Astrocyte of the cerebellum (primary cell): ENCODE data around the gene CBX1.

Experiments used
- DNase-seq: peaks from one replicate; pipeline ENCODE4 v3.0.0-alpha.2; 2011; ENCODE audit warnings: low read depth
- H3K4me3 ChIP-seq: 2 replicates; pipeline ENCODE4 v1.5.1; 2011; ENCODE audit warnings: mild to moderate bottlenecking, low read depth, low read length, moderate library complexity
- in situ Hi-C: cut with HindIII; loops from 2 replicates; pipeline ENCODE4 v1.10.0; 2017; ENCODE audit warnings: low sequenced_read_pairs
- TF ChIP-seq, protein P1 (sequence below): IDR thresholded peaks from 2 replicates; pipeline ENCODE4 v1.5.1; 2012; ENCODE audit warnings: low read length, low read depth, moderate library complexity, mild to moderate bottlenecking; ENCODE audit errors: missing control alignments

Gene CBX1

DNA sequence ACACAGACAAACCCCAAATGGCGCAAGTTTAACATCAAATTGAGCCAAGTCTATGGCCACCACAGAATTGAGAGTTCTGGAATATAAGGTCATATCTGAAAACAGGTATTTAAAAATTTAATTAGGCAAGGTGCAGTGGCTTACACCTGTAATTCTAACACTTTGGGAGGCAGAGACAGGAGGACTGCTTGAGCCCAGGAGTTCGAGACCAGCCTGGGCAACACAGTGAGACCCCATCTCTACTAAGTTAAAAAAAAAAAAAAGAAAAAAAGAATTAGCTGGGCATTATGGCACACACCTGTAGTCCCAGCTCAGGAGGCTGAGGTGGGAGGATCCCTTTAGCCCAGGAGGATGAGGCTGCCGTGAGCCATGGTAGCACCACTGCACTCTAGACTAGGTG, 34.0 kb downstream of the CBX1 start:
- in situ Hi-C loops = no loop called here
- no peak for DNase-seq
- TF ChIP-seq, protein P1, sequence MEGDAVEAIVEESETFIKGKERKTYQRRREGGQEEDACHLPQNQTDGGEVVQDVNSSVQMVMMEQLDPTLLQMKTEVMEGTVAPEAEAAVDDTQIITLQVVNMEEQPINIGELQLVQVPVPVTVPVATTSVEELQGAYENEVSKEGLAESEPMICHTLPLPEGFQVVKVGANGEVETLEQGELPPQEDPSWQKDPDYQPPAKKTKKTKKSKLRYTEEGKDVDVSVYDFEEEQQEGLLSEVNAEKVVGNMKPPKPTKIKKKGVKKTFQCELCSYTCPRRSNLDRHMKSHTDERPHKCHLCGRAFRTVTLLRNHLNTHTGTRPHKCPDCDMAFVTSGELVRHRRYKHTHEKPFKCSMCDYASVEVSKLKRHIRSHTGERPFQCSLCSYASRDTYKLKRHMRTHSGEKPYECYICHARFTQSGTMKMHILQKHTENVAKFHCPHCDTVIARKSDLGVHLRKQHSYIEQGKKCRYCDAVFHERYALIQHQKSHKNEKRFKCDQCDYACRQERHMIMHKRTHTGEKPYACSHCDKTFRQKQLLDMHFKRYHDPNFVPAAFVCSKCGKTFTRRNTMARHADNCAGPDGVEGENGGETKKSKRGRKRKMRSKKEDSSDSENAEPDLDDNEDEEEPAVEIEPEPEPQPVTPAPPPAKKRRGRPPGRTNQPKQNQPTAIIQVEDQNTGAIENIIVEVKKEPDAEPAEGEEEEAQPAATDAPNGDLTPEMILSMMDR = no peak

DNA sequence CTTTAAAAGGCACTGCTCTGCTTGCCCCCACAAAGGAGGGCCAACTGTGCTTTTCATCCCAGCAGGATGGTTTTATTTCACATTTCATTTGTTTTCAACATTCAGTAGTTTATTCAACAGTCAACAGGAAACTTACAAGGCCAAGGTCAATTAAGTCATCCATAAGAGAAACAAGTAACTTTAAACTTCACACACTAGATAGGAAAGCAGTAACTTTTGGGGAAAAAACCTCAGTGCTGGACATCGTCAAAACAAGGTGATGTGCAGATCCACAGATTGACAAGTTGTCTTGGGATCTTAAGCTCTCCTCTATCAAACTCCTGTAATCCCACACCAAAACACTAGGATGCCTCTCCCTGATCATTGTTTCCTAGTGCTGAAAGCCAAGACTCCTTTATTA, 34.6 kb downstream of the CBX1 start:
- no peak overlapping the region for H3K4me3 ChIP-seq
- in situ Hi-C loops = no loop called here
- no peak for DNase-seq
- TF ChIP-seq, protein P1 = no peak

More for the DNA sequence above, 34.0 kb downstream of the CBX1 start:
- no peak overlapping the region for H3K4me3 ChIP-seq

DNA sequence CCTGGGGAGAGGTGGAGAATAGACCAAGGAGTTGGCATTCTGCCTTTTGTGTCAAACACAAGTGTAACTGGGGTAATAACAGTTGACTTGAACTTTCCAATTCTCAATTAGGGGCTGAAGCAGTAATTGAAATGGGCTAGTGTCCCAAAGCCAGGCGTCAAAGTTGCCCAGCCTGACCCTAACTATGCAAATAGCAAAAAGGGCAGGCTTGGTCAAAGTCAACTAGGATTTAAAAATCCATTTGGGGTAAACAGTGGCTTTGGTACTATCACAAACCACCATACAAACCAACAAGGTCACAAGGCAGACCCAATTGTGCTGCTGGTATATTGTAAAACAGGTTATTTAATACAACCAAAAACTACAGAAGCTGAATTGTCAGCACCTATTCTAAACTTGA, 35.1 kb downstream of the CBX1 start:
- in situ Hi-C loops = no loop called here
- no peak overlapping the region for H3K4me3 ChIP-seq
- DNase-seq = no peak
- TF ChIP-seq, protein P1 = no peak

DNA sequence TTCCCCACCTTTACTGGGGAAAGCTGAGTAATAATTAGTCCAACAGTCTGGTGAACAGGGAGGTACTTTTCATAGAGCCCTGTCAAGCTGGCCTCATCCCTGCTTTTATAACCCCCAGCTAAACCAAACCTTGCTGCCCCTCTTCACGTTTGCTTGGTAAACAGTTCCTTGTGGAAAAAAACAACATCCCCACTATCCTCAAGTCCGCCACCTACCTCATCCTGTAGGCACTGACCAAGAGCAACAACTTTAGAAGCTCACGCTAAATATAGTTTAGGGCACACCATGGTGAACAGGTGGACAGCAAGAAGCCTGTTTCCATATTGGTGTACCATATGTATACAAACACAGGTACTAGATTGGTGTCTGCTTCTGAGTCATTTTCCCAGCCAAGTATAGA, 36.6 kb downstream of the CBX1 start:
- H3K4me3 ChIP-seq = no peak overlapping the region
- in situ Hi-C loops = no loop called here
- DNase-seq = no peak
- TF ChIP-seq, protein P1 = no peak

DNA sequence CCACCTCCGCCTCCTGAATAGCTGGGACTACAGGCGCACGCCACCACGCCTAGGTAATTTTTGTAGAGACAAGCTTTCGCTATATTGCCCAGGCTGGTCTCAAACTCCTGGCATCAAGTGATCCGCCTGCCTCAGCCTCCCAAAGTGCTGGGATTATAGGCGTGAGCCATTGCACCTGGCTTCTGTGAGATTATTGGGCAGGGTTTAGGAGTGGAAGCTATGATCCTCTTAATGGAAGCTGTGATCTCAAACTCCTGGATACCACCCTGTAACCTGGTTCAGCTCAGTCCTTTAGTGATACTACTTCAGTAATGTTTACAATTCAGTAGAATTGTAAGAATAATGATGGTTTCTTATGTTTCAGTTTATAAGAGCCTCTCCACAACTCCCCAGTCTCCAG, 39.0 kb downstream of the CBX1 start:
- TF ChIP-seq, protein P1 = no peak
- no peak overlapping the region for H3K4me3 ChIP-seq
- in situ Hi-C loops = no loop called here
- no peak for DNase-seq

- no peak overlapping the region for H3K4me3 ChIP-seq
- no peak for DNase-seq
- in situ Hi-C loops = no loop called here
- TF ChIP-seq, protein P1 = no peak
Measured at GRCh38 chr17:48060249-48060648, 41.0 kb downstream of the CBX1 start.

DNA sequence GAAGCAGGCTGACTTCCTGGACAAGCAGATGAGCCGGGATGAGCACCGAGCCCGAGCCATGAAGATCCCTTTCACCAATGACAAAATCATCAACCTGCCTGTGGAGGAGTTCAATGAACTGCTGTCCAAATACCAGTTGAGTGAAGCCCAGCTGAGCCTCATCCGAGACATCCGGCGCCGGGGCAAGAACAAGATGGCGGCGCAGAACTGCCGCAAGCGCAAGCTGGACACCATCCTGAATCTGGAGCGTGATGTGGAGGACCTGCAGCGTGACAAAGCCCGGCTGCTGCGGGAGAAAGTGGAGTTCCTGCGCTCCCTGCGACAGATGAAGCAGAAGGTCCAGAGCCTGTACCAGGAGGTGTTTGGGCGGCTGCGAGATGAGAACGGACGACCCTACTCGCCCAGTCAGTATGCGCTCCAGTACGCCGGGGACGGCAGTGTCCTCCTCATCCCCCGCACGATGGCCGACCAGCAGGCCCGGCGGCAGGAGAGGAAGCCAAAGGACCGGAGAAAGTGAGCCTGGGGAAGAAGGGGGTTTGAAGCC, 42.1 kb downstream of the CBX1 start:
- in situ Hi-C loops = no loop called here
- no peak overlapping the region for H3K4me3 ChIP-seq
- TF ChIP-seq, protein P1 = no peak
- no peak for DNase-seq
